HepG2 (cell line): Measurements from ENCODE around the gene ZNF814. TPM values are rescaled to one million over a fixed set of nuclear protein-coding genes. Genes with fewer than 3 reads are reported as not detected.

Experiments
- ATM ChIP-seq: fragments of 450-650 bp; IDR thresholded peaks from 2 replicates; pipeline ENCODE4 v1.7.1; 2017; ENCODE audit warnings: mild to moderate bottlenecking, borderline replicate concordance
- DMAP1 ChIP-seq: IDR thresholded peaks from 2 replicates; pipeline ENCODE4 v1.6.1; 2016
- HNF1B ChIP-seq: sonication (generic); formaldehyde crosslinking; IDR thresholded peaks from 2 replicates; pipeline ENCODE4 v1.5.1; 2020; ENCODE audit warnings: mild to moderate bottlenecking, moderate library complexity, missing genetic modification reagents
- HNRNPL ChIP-seq: fragments of 200-400 bp; formaldehyde crosslinking; IDR thresholded peaks from 2 replicates; pipeline ENCODE4 v1.6.1; 2017; ENCODE audit warnings: mild to moderate bottlenecking, low read depth, low read length
- HOXA7 ChIP-seq: sonication (generic); formaldehyde crosslinking; IDR thresholded peaks from 2 replicates; pipeline ENCODE4 v1.8.1; 2022; ENCODE audit warnings: mild to moderate bottlenecking, missing genetic modification reagents, moderate library complexity
- MLXIP ChIP-seq: sonication (generic); formaldehyde crosslinking; IDR thresholded peaks from 2 replicates; pipeline ENCODE4 v1.9.0; 2021; ENCODE audit warnings: missing genetic modification reagents, borderline replicate concordance
- PITX1 ChIP-seq: sonication (generic); formaldehyde crosslinking; IDR thresholded peaks from 2 replicates; pipeline ENCODE4 v1.5.1; 2020; ENCODE audit warnings: mild to moderate bottlenecking, missing genetic modification reagents
- SNAPC2 ChIP-seq: sonication (generic); formaldehyde crosslinking; IDR thresholded peaks from 2 replicates; pipeline ENCODE4 v1.8.1; 2022; ENCODE audit warnings: mild to moderate bottlenecking, missing genetic modification reagents
- SP140L ChIP-seq: sonication (generic); formaldehyde crosslinking; IDR thresholded peaks from 2 replicates; pipeline ENCODE4 v1.4.0; 2020; ENCODE audit warnings: missing genetic modification reagents, borderline replicate concordance
- TCF12 ChIP-seq, 2 experiments: fragments of 450-650 bp in 1 of 2; sonication (generic) in 1 of 2; formaldehyde crosslinking in 1 of 2; IDR thresholded peaks; 2 replicates each; pipeline versions ENCODE4 v1.6.1 to v1.8.0; 2017 to 2022; ENCODE audit warnings: antibody characterized with exemption in 1 of 2, mild to moderate bottlenecking in 1 of 2, missing genetic modification reagents in 1 of 2, moderate library complexity in 1 of 2
- TFAP4 ChIP-seq: sonication (generic); IDR thresholded peaks from 2 replicates; pipeline ENCODE4 v1.6.1; 2016; ENCODE audit warnings: low read depth, borderline replicate concordance
- ZNF253 ChIP-seq: sonication (generic); formaldehyde crosslinking; IDR thresholded peaks from 2 replicates; pipeline ENCODE4 v1.8.0; 2022; ENCODE audit warnings: mild to moderate bottlenecking, missing genetic modification reagents, borderline replicate concordance
- ZNF331 ChIP-seq: sonication (generic); formaldehyde crosslinking; IDR thresholded peaks from 2 replicates; pipeline ENCODE4 v1.4.0; 2020; ENCODE audit warnings: missing genetic modification reagents
- ZNF512B ChIP-seq: sonication (generic); formaldehyde crosslinking; IDR thresholded peaks from 2 replicates; pipeline ENCODE4 v1.5.1; 2020; ENCODE audit warnings: missing genetic modification reagents, mild to moderate bottlenecking, borderline replicate concordance
- ZNF687 ChIP-seq: sonication (generic); formaldehyde crosslinking; IDR thresholded peaks from 2 replicates; pipeline ENCODE4 v1.5.1; 2020; ENCODE audit warnings: mild to moderate bottlenecking, missing genetic modification reagents, moderate library complexity
- polyA plus RNA-seq, 8 experiments: library from polyadenylated mRNA; depleted of rRNA in 3 of 8; stranded (reverse) in 7 of 8; unstranded in 1 of 8; fragments of >200 nt; fragmentation: Illumina TruSeq in 4 of 8; extraction: Trizol in 4 of 8; gene quantifications; 2 replicates each; pipeline versions ENCODE4 v1.2.1 to v1.2.3, GENCODE V29; 2011 to 2016; ENCODE audit warnings: low read depth in 4 of 8, missing spikeins in 1 of 8, mixed read lengths in 1 of 8; ENCODE audit not compliant: insufficient read depth in 1 of 8
- total RNA-seq, 5 experiments: library from RNA; depleted of rRNA; stranded (reverse); fragments of >200 nt; fragmentation: Illumina TruSeq; extraction: Trizol; gene quantifications; 2 replicates each; pipeline ENCODE4 v1.2.3, GENCODE V29; 2016; ENCODE audit warnings: low read depth in 1 of 5

The ZNF814 gene
- total and polyA plus RNA-seq, 2 of the 13 experiments (the other 11 are each of a cell fraction or from before 2014, with no cell fraction given) = 2.5 to 3.4 TPM

GRCh38 chr19:57819475-57820148 lies 69.2 kb downstream of the ZNF814 start (continued):
- TF ChIP-seq HNRNPL (no peak), ZNF253 (CRISPR knock-in tag) (no peak; the same call in 1 of the 2 replicates), SP140L (CRISPR knock-in tag) (0 out of 2 replicates have a peak, but pooled peaks have one; percentile 17), ZNF331 (no peak; the same call in 1 of the 2 replicates), ZNF512B (no peak), PITX1 (CRISPR knock-in tag) (peak; percentile 56; the same call in 1 of the 2 replicates), ZNF687 (peak; percentile 82), SNAPC2 (CRISPR knock-in tag) (no peak), ATM (no peak), DMAP1 (CRISPR knock-in tag) (peak; percentile 98), TCF12 (IDR thresholded peaks at IDR 0.05) (no peak), TCF12 (CRISPR knock-in tag; IDR thresholded peaks at IDR 0.05) (0 out of 2 replicates have a peak, but pooled peaks have one; percentile 31), MLXIP (CRISPR knock-in tag) (no peak; the same call in 1 of the 2 replicates), TFAP4 (no peak), HOXA7 (CRISPR knock-in tag) (no peak), HNF1B (peak; percentile 70; the same call in 1 of the 2 replicates)
